Smooth muscle cell of trachea (primary cell): ENCODE data around the gene YWHAG. TPM values are rescaled to one million over a fixed set of nuclear protein-coding genes. Genes with fewer than 3 reads are reported as not detected.

Experiments used
- total RNA-seq: library from RNA; depleted of rRNA; stranded (reverse); fragments of >200 nt; gene quantifications from 2 replicates; pipeline ENCODE4 v1.2.1, GENCODE V29; 2014

Gene YWHAG
- total RNA-seq, result 70.0 and 76.1 TPM in 2 replicates

DNA sequence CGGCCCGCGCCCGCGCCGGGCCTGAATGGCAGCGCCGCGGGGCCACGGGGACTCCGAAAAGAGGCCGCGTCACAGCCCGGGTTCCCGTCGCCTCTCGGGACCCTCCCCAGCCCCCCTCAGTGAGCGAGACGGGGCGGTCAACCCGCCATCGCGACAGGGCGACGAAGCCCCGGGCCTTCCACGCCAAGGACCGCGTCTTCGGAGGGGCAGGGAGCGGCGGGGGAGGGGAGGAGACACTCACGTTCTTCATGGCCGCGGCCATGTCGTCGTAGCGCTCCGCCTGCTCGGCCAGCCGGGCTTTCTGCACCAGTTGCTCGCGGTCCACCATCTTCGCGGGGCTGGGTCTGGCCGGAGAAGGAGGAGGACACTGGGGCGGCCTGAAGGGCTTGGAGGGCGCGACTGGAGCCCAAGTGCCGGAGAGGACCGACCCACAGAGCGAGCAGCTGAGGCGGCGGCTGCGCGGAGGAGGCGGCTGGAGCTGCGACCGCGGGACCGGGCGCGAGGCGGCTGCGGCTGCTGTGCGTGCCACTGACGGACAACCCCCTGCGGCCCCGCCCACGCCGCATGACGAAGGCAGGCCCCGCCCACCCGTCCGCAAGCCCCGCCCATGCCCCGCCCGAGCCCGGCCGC, at the start of gene YWHAG:
TSS of gene YWHAG (minus strand) at position 511 of the 630 bp plus-strand sequence. CDS start at position 328, 183 bp downstream.

DNA sequence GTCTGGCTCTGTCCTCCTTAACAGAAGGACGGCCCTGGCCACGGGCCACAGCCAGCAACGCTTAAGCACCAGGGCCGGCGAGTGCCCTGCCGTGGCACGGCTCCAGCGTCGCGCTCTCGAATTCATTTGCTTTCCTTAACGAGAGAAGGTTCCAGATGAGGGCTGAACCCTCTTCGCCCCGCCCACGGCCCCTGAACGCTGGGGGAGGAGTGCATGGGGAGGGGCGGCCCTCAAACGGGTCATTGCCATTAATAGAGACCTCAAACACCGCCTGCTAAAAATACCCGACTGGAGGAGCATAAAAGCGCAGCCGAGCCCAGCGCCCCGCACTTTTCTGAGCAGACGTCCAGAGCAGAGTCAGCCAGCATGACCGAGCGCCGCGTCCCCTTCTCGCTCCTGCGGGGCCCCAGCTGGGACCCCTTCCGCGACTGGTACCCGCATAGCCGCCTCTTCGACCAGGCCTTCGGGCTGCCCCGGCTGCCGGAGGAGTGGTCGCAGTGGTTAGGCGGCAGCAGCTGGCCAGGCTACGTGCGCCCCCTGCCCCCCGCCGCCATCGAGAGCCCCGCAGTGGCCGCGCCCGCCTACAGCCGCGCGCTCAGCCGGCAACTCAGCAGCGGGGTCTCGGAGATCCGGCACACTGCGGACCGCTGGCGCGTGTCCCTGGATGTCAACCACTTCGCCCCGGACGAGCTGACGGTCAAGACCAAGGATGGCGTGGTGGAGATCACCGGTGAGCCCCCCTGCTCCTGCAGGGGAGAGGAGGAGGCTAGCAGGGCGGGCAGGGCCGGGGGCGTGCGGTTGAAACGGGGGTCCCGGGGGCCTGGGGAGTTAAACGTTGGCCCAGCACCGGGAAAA, 56.2 kb downstream of the YWHAG start, which contains the start of gene HSPB1:
TSS of gene HSPB1 (plus strand) at position 327 of the 855 bp plus-strand sequence. CDS start at position 367, 40 bp downstream.

Other genes starting within 250 kb of the YWHAG start
- gene SRRM3, start 157.1 kb downstream of the YWHAG start, total RNA-seq, result 0.58 and 2.8 TPM in 2 replicates
- 61.2 and 94.6 TPM in 2 replicates for gene HSPB1, start 56.3 kb downstream of the YWHAG start, total RNA-seq
- 0.33 and 0.73 TPM in 2 replicates for gene SSC4D, start 50.7 kb upstream of the YWHAG start, total RNA-seq
- 0.87 and 7.1 TPM in 2 replicates for gene ZP3, start 66.0 kb upstream of the YWHAG start, total RNA-seq
- 7.1 and 7.9 TPM in 2 replicates for gene DTX2, start 102.7 kb upstream of the YWHAG start, total RNA-seq
- gene UPK3B, start 151.6 kb upstream of the YWHAG start, total RNA-seq, result 0.44 TPM in 1 of 2 replicates, not detected in the other
- 0.33 and 0.44 TPM in 2 replicates for gene SPDYE16, start 184.3 kb upstream of the YWHAG start, total RNA-seq